HG02610 (cell line): ENCODE data around the gene AADAT.
A peak's percentile ranks its signal among the peaks of the same experiment; 100 is the strongest.
"Not testable (repeated sequence)": the region's sequence is repeated elsewhere in the genome, so short reads cannot be mapped to it uniquely, and the experiment has no call there.

Experiments
- ATAC-seq: cut with Tn5 transposase; IDR thresholded peaks from one replicate; pipeline ENCODE4 v1.9.1; 2021; ENCODE audit warnings: mild to moderate bottlenecking, moderate library complexity; ENCODE audit not compliant: unreplicated experiment

The AADAT gene

GRCh38 chr4:170089668-170090351, at the start of gene AADAT:
Gene AADAT (minus strand): TSS chr4:170089956. CDS start chr4:170089690, 266 bp downstream.
- ATAC-seq: peak; percentile 81

GRCh38 chr4:170138580-170139194, 48.9 kb upstream of the AADAT start:
- ATAC-seq: peak; percentile 94

GRCh38 chr4:170137927-170138326, 48.2 kb upstream of the AADAT start:
- ATAC-seq: no peak

GRCh38 chr4:170137466-170137865, 47.7 kb upstream of the AADAT start:
- ATAC-seq: no peak

GRCh38 chr4:170134821-170135220, 45.1 kb upstream of the AADAT start:
- no peak for ATAC-seq

- no peak for ATAC-seq
These were observed 38.6 kb upstream of the AADAT start for GRCh38 chr4:170128219-170128804.

GRCh38 chr4:170127758-170128157, 38.0 kb upstream of the AADAT start:
- ATAC-seq: no peak

GRCh38 chr4:170124406-170124805, 34.6 kb upstream of the AADAT start:
- no peak for ATAC-seq

GRCh38 chr4:170122252-170122651, 32.5 kb upstream of the AADAT start:
- ATAC-seq: no peak

- ATAC-seq: no peak
These were observed 24.9 kb upstream of the AADAT start for GRCh38 chr4:170114636-170115035.

GRCh38 chr4:170114183-170114582, 24.4 kb upstream of the AADAT start:
- ATAC-seq: not testable (repeated sequence)

- no peak for ATAC-seq
These were observed 21.8 kb upstream of the AADAT start for GRCh38 chr4:170111546-170111945.

- no peak for ATAC-seq
These were observed 21.3 kb upstream of the AADAT start for GRCh38 chr4:170111085-170111484.

GRCh38 chr4:170110285-170110672, 20.5 kb upstream of the AADAT start:
- no peak for ATAC-seq

- no peak for ATAC-seq
These were observed 20.0 kb upstream of the AADAT start for GRCh38 chr4:170109586-170110284.

- ATAC-seq: no peak
These were observed 17.1 kb upstream of the AADAT start for GRCh38 chr4:170106900-170107299.

GRCh38 chr4:170102426-170102825, 12.7 kb upstream of the AADAT start:
- ATAC-seq: no peak

- ATAC-seq: not testable (repeated sequence)
These were observed 8.4 kb upstream of the AADAT start for GRCh38 chr4:170098171-170098570.

GRCh38 chr4:170097681-170098080, 7.9 kb upstream of the AADAT start:
- ATAC-seq: no peak

- ATAC-seq: no peak
These were observed 4.3 kb upstream of the AADAT start for GRCh38 chr4:170093973-170094535.

GRCh38 chr4:170091069-170091696, 1.4 kb upstream of the AADAT start:
- no peak for ATAC-seq
